OCI-LY3 (cell line): ENCODE results near the gene SLITRK3.

Source experiments
- H2AFZ ChIP-seq: fragments of 200-600, 300-600 bp; shearing (Covaris generic); 2 replicates; pipeline ENCODE4 v1.6.0; 2014; ENCODE audit warnings: antibody characterized with exemption, low read depth, low read length
- H3K27ac ChIP-seq: fragments of 200-600, 300-600 bp; sonication (generic); 2 replicates; pipeline ENCODE4 v1.5.1; 2014; ENCODE audit warnings: mild to moderate bottlenecking, low read length, moderate library complexity, mixed read lengths
- H3K27me3 ChIP-seq: fragments of 200-600, 300-600 bp; sonication (generic); 2 replicates; pipeline ENCODE4 v1.6.1; 2014; ENCODE audit warnings: low read depth, low read length, mixed read lengths
- H3K36me3 ChIP-seq: fragments of 200-600, 300-600 bp; sonication (generic); replicated peaks from 2 replicates; pipeline ENCODE3; 2014; ENCODE audit warnings: low read depth, low read length, mixed read lengths
- H3K4me1 ChIP-seq: fragments of 300-600, 200-600 bp; sonication (generic); 2 replicates; pipeline ENCODE4 v1.6.1; 2014; ENCODE audit warnings: low read length, mixed read lengths
- H3K4me2 ChIP-seq: fragments of 200-600, 300-600 bp; sonication (generic); 2 replicates; pipeline ENCODE4 v1.6.1; 2014; ENCODE audit warnings: low read length, mixed read lengths
- H3K4me3 ChIP-seq: fragments of 300-600, 200-600 bp; sonication (generic); 2 replicates; pipeline ENCODE4 v1.5.1; 2014; ENCODE audit warnings: antibody characterized with exemption, mild to moderate bottlenecking, low read length, moderate library complexity
- H3K79me2 ChIP-seq: fragments of 300-600, 200-600 bp; shearing (Covaris generic); 2 replicates; pipeline ENCODE4 v1.6.1; 2014; ENCODE audit warnings: mild to moderate bottlenecking, low read length, mixed read lengths
- H3K9ac ChIP-seq: fragments of 300-600, 200-600 bp; shearing (Covaris generic); 2 replicates; pipeline ENCODE4 v1.6.0; 2014; ENCODE audit warnings: mild to moderate bottlenecking, low read length, moderate library complexity
- H3K9me3 ChIP-seq: fragments of 200-600, 300-600 bp; shearing (Covaris generic); 2 replicates; pipeline ENCODE4 v1.6.1; 2014; ENCODE audit warnings: low read length, mixed read lengths; ENCODE audit not compliant: insufficient read depth
- H4K20me1 ChIP-seq: fragments of 200-600, 300-600 bp; sonication (generic); 2 replicates; pipeline ENCODE4 v1.6.1; 2016; ENCODE audit warnings: low read length, mixed read lengths; ENCODE audit not compliant: insufficient read depth
- EZH2phosphoT487 ChIP-seq: fragments of 200-600 bp; shearing (Covaris generic); IDR thresholded peaks from 2 replicates; pipeline ENCODE4 v1.6.1; 2018; ENCODE audit warnings: antibody characterized with exemption, mixed run types, low read depth
- TF ChIP-seq, protein P1 (sequence below): fragments of 200-600, 300-600 bp; sonication (generic); IDR thresholded peaks from 2 replicates; pipeline ENCODE4 v1.5.1; 2014; ENCODE audit warnings: antibody characterized with exemption, low read length, low read depth

Gene SLITRK3

DNA sequence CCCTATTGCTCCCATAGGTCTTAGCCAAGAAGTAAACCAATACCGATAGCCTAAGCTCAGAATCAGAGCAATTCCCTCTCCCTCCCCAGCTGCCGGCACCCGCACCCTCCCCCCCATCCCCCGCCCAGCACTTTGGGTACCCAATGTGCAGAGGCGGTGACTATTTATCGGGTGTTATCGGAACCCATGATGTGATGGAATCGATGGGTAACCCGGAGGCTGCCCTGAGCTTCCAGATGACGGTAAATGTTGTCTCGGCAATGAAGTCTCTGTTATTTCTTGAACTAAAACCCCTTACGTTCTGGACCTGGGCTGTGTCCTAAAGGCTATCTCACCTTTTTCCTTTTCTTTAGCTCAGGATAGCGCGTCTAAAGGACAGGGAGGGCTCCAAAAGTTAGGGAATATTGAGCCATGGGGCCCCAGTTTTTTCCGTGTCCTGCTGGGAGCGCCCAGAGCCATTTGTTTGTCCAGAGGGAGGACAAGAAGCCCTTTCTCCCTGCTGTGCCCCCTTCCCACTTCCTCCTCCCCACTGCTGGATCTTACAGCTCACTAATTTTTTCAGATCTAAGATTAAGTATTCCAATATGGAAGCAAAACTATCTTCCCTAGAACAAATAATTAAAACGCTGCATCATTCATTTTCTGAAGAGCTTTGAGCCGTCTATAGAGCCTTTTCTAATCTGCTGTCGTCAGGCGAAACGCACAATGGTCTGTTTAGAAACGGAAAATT is 1.5 kb downstream of the SLITRK3 start:
- no peaks in the 10 kb centered on the region for H4K20me1 ChIP-seq
- no peaks in the 10 kb centered on the region for H3K36me3 ChIP-seq
- H3K27ac ChIP-seq, result no peak overlapping the region
- no peak overlapping the region for H2AFZ ChIP-seq
- H3K4me3 ChIP-seq, result no peak overlapping the region
- TF ChIP-seq EZH2phosphoT487, result no peak
- TF ChIP-seq, protein P1, sequence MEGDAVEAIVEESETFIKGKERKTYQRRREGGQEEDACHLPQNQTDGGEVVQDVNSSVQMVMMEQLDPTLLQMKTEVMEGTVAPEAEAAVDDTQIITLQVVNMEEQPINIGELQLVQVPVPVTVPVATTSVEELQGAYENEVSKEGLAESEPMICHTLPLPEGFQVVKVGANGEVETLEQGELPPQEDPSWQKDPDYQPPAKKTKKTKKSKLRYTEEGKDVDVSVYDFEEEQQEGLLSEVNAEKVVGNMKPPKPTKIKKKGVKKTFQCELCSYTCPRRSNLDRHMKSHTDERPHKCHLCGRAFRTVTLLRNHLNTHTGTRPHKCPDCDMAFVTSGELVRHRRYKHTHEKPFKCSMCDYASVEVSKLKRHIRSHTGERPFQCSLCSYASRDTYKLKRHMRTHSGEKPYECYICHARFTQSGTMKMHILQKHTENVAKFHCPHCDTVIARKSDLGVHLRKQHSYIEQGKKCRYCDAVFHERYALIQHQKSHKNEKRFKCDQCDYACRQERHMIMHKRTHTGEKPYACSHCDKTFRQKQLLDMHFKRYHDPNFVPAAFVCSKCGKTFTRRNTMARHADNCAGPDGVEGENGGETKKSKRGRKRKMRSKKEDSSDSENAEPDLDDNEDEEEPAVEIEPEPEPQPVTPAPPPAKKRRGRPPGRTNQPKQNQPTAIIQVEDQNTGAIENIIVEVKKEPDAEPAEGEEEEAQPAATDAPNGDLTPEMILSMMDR, result no peak
- no peaks in the 10 kb centered on the region for H3K27me3 ChIP-seq
- no peak overlapping the region for H3K4me2 ChIP-seq
- no peak overlapping the region for H3K9ac ChIP-seq
- H3K9me3 ChIP-seq, result no peaks in the 10 kb centered on the region
- H3K4me1 ChIP-seq, result no peaks in the 10 kb centered on the region
- H3K79me2 ChIP-seq, result no peaks in the 10 kb centered on the region

DNA sequence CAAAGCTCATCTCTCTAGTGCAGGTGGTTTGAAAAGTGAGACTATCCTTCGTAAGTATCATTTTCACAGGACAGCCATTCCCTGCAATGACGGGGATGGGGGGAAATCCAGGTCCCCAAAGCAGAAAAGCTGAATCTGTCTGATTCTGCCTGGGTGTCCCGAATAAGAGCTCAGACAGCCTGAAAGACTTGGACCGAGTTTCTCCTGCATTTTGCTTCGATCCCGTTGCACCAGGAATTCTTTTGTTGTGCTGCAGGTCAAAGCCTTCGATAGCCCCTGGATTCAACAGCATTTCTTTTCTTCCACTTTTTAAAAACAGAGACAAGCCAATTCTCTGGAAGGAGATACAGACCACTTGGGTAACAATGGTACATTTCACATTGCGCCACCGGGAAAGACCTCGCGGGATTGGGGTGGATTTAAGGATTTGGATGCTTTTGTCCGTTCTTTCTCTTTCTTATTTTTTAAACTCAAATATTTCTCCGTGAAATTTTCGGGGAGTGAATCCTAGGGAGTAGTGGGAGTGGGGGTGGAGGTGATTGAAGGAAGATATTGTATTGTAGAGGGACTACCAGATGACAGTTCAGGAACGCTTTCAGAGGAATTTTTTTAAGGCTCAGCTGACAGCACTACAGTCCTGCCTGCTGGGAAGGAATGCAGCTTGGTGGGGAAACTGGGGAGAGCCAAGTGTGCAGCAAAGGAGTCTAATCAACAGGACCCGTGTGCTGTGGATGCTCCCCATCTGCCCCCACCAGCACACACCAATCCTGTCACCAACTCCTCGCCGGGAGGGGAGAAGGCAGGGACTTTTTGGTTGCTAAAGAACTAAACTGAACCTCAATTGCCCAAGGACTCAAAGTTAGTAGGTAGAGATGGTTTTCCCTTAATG is 2.6 kb downstream of the SLITRK3 start:
- Histone ChIP-seq H3K4me1 (no peaks in the 10 kb centered on the region), H3K27me3 (no peaks in the 10 kb centered on the region), H3K9ac (no peak overlapping the region), H2AFZ (no peak overlapping the region), H3K36me3 (no peaks in the 10 kb centered on the region), H3K9me3 (no peaks in the 10 kb centered on the region), H3K4me2 (no peak overlapping the region), H3K27ac (no peak overlapping the region), H3K79me2 (no peaks in the 10 kb centered on the region), H3K4me3 (no peak overlapping the region), H4K20me1 (no peaks in the 10 kb centered on the region)
- TF ChIP-seq EZH2phosphoT487, result no peak
- TF ChIP-seq, protein P1, result no peak

DNA sequence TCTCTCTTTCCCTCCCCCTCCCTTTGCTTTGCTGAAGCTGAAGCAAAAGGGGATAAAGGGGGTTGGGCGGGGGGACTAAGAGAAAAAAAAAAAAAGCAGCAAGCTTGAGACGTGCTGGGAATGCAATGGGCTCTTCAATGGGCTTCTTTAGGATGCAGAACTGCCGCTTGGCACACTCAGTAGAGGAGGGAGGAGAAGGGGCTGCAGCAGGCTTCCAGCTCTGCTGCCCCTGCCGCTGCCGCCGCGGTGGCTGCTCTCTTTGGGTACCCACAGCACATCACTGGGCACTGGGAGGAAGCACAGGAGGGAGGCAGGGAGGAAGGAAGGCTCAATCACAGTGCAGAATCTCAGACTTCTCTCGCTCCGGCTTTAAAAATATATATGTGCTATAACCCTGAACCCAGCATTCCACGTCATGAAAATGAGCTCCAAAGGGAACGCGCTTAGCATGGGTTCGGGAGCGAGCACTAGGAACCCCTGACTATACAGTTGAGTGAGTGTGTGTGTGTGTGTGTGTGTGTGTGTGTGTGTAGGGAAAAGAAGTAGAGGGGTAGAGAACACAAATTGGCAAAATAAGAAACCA is 3.5 kb downstream of the SLITRK3 start:
- Histone ChIP-seq H3K9me3 (no peaks in the 10 kb centered on the region), H3K4me1 (no peaks in the 10 kb centered on the region), H3K4me2 (no peak overlapping the region), H3K27ac (no peak overlapping the region), H2AFZ (no peak overlapping the region), H3K27me3 (no peaks in the 10 kb centered on the region), H3K79me2 (no peaks in the 10 kb centered on the region), H3K9ac (no peak overlapping the region), H3K36me3 (no peaks in the 10 kb centered on the region), H3K4me3 (no peak overlapping the region), H4K20me1 (no peaks in the 10 kb centered on the region)
- TF ChIP-seq, protein P1, result no peak
- no peak for TF ChIP-seq EZH2phosphoT487

DNA sequence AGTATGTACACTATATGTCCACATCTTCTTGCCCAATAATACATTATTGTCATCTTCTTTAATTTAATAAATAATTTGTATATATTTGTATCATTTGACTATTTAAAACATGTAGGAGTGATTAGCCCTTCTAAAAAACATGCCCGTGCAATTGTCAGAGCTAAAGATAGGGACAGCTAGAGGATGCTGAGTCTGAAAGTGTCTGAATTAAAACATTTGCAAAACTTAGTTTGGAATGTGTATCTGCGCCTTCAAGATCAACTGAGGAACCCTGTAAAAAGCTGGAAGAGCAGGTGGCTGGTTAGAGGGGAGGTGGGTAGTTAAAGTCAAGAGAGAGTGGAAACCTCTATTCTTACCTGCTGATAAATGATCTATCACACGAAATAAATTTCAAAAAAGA is 4.7 kb downstream of the SLITRK3 start:
- Histone ChIP-seq H3K9me3 (no peaks in the 10 kb centered on the region), H3K36me3 (no peaks in the 10 kb centered on the region), H3K27me3 (no peaks in the 10 kb centered on the region), H3K4me2 (no peak overlapping the region), H2AFZ (no peak overlapping the region; the same call in 1 of the 2 replicates), H3K27ac (no peak overlapping the region), H3K4me1 (no peaks in the 10 kb centered on the region), H3K9ac (no peak overlapping the region), H3K79me2 (no peaks in the 10 kb centered on the region), H4K20me1 (no peaks in the 10 kb centered on the region), H3K4me3 (no peak overlapping the region)
- TF ChIP-seq, protein P1, result no peak
- TF ChIP-seq EZH2phosphoT487, result no peak
